Hepatocyte (in vitro differentiated cells): ENCODE measurements around the gene HTR4.

Experiments used
- EZH2 ChIP-seq: fragments of 200-600 bp; sonication (generic); IDR thresholded peaks from 2 replicates; pipeline ENCODE4 v1.6.1; 2016; ENCODE audit warnings: antibody characterized with exemption, mild to moderate bottlenecking, borderline replicate concordance
- EZH2phosphoT487 ChIP-seq: fragments of 200-600 bp; sonication (generic); IDR thresholded peaks from one replicate; pipeline ENCODE4 v1.6.1; 2018; ENCODE audit warnings: antibody characterized with exemption, mild to moderate bottlenecking, low read depth, moderate library complexity; ENCODE audit not compliant: unreplicated experiment, severe bottlenecking
- TF ChIP-seq, protein P1 (sequence below): fragments of 200-600 bp; sonication (generic); IDR thresholded peaks from 2 replicates; pipeline ENCODE4 v1.5.1; 2016; ENCODE audit warnings: antibody characterized with exemption, mild to moderate bottlenecking; ENCODE audit not compliant: poor library complexity

DNA sequence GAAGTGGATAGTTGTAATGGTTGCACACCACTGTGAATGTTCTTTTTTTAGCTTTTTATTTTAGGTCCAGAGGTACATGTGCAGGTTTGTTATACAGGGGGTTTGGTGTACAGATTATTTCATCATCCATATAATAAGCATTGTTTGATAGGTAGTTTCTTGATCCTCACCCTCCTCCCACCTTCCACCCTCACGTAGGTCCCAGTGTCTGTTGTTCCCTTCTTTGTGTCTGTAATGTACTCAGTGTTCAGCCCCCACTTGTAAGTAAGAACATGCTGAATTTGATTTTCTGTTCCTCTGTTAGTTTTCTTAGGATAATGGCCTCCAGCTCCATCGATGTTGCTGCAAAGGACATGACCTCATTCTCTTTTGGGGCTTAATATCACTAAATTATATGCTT lies 99.7 kb downstream of the HTR4 start:
- TF ChIP-seq, protein P1, sequence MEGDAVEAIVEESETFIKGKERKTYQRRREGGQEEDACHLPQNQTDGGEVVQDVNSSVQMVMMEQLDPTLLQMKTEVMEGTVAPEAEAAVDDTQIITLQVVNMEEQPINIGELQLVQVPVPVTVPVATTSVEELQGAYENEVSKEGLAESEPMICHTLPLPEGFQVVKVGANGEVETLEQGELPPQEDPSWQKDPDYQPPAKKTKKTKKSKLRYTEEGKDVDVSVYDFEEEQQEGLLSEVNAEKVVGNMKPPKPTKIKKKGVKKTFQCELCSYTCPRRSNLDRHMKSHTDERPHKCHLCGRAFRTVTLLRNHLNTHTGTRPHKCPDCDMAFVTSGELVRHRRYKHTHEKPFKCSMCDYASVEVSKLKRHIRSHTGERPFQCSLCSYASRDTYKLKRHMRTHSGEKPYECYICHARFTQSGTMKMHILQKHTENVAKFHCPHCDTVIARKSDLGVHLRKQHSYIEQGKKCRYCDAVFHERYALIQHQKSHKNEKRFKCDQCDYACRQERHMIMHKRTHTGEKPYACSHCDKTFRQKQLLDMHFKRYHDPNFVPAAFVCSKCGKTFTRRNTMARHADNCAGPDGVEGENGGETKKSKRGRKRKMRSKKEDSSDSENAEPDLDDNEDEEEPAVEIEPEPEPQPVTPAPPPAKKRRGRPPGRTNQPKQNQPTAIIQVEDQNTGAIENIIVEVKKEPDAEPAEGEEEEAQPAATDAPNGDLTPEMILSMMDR: no peak
- TF ChIP-seq EZH2: no peak
- TF ChIP-seq EZH2phosphoT487: no peak
